Measurements from ENCODE around the gene C19orf12. TPM values are rescaled to one million over a fixed set of nuclear protein-coding genes. Genes with fewer than 3 reads are reported as not detected.

C19orf12 gene
- total and polyA plus RNA-seq, 2 donors (not counting 3 experiments of a cell fraction or from before 2014, with no cell fraction given), result 20.4 to 22.9 TPM

DNA sequence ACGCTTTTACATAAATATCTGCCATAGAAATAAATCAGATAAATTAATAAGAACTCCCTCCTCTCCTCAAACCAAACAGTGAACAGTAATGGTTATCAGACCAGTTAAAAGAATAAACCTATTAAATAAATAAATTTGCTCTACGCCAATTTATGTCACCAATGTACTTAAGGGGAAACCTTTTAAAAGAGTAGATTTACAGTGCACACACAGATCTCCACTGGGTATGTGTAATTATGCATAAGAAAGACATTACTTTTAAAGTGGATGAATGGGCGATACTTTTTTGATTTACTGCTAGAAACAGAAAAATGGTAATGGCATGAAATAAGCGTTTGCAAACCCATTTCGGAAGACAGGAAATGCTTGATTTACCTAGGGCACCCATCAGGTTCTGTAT is 34.9 kb upstream of the C19orf12 start:
- DNase-seq (ENCODE audit: low read depth, low spot score) (no peak), FAIRE-seq (no peak)
- CTCF ChIA-PET, result interaction anchor here (2.3 kb wide), 1 partner anchor 10 kb away, joined by 13 read pairs; no protein-coding TSS in a partner anchor
- Histone ChIP-seq H3K4me2 (ENCODE audit: insufficient read depth, low read length) (no peak overlapping the region), H3K4me3 (replicated peaks in 1 of 3; ENCODE audit: insufficient read depth in 1 of 3, low read depth in 1 of 3, low read length in 3 of 3) (no peak overlapping the region), H3K36me3 (ENCODE audit: control insufficient read depth in 2 of 2, extremely low read depth in 1 of 2, insufficient read depth in 2 of 2, low read length in 2 of 2) (no peaks in the 10 kb centered on the region), H3K9me1 (replicated peaks; ENCODE audit: control insufficient read depth, extremely low read depth, insufficient read depth, low read length) (no peaks in the 10 kb centered on the region), H4K20me1 (replicated peaks; ENCODE audit: control insufficient read depth, extremely low read depth, insufficient read depth, low read length) (no peaks in the 10 kb centered on the region), H3K27ac (ENCODE audit: insufficient read depth, low read depth, low read length) (no peak overlapping the region), H2AFZ (ENCODE audit: low read depth, low read length) (no peak overlapping the region), H3K4me1 (ENCODE audit: control insufficient read depth, extremely low read depth, insufficient read depth, low read length) (no peaks in the 10 kb centered on the region), H3K9me3 (replicated peaks; ENCODE audit: control insufficient read depth, insufficient read depth, low read length) (no peaks in the 10 kb centered on the region), H3K9ac (replicated peaks; ENCODE audit: extremely low read depth, insufficient read depth, low read length) (no peak overlapping the region), H3K27me3 (ENCODE audit: control insufficient read depth in 2 of 2, insufficient read depth in 2 of 2, low read length in 2 of 2) (no peaks in the 10 kb centered on the region), H3K79me2 (ENCODE audit: control insufficient read depth, insufficient read depth, low read length) (no peaks in the 10 kb centered on the region)
- POLR2A ChIA-PET, result no interaction called here
- TF ChIP-seq MYC (IDR thresholded peaks at IDR 0.05; ENCODE audit: low read depth, low read length) (no peak), JUN (IDR thresholded peaks at IDR 0.05; ENCODE audit: borderline replicate concordance, insufficient read depth, insufficient read length, low read depth) (no peak), CTCF (IDR thresholded peaks at IDR 0.05; ENCODE audit: extremely low read depth in 1 of 2, insufficient read depth in 1 of 2, low read depth in 1 of 2, low read length in 2 of 2) (no peak), POLR2A (IDR thresholded peaks at IDR 0.05; ENCODE audit: low read depth, low read length) (no peak), FOS (IDR thresholded peaks at IDR 0.05; ENCODE audit: borderline replicate concordance, insufficient read depth, low read length) (no peak), EZH2 (IDR thresholded peaks at IDR 0.05; ENCODE audit: borderline replicate concordance, low read depth, low read length, severe bottlenecking) (no peak), GATA2 (IDR thresholded peaks at IDR 0.05; ENCODE audit: insufficient read depth, insufficient read length, low read depth, low read length) (no peak), POLR2AphosphoS5 (IDR thresholded peaks at IDR 0.05; ENCODE audit: insufficient read depth, low read depth, low read length) (no peak)
- TF ChIP-seq, protein P1, sequence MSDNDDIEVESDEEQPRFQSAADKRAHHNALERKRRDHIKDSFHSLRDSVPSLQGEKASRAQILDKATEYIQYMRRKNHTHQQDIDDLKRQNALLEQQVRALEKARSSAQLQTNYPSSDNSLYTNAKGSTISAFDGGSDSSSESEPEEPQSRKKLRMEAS (IDR thresholded peaks at IDR 0.05; ENCODE audit: insufficient read depth, insufficient read length), result no peak
- dilution Hi-C loops (cut with MboI; ENCODE audit: extremely low pct_ligation_motif_present, low sequenced_read_pairs) (no loop called here), intact Hi-C loops (cut with micrococcal nuclease) (no loop called here)
- BruUV-seq (replicated peaks), result no TSS peak
